ENCODE results near the gene CCDC88A.

DNA sequence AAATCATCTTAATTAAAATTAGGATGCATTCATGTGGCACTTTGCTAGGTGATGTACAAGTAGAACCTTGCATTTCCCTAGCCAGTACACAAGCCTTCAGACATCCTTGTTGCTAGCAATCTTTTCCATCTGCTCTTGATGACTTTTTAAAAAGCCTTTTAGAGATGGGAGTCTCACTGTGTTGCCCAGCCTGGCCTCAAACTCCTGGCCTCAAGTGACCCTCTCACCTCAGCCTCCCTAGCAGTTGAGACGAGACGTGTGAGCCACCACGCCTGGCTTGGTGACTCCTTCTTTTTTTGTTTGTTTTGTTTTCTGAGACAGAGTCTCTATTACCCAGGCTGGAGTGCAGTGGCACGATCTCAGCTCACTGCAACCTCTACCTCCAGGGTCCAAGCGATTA, 1.7 kb upstream of the CCDC88A start:
- TF ChIP-seq, protein P1, sequence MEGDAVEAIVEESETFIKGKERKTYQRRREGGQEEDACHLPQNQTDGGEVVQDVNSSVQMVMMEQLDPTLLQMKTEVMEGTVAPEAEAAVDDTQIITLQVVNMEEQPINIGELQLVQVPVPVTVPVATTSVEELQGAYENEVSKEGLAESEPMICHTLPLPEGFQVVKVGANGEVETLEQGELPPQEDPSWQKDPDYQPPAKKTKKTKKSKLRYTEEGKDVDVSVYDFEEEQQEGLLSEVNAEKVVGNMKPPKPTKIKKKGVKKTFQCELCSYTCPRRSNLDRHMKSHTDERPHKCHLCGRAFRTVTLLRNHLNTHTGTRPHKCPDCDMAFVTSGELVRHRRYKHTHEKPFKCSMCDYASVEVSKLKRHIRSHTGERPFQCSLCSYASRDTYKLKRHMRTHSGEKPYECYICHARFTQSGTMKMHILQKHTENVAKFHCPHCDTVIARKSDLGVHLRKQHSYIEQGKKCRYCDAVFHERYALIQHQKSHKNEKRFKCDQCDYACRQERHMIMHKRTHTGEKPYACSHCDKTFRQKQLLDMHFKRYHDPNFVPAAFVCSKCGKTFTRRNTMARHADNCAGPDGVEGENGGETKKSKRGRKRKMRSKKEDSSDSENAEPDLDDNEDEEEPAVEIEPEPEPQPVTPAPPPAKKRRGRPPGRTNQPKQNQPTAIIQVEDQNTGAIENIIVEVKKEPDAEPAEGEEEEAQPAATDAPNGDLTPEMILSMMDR (IDR thresholded peaks at IDR 0.05): no peak
- TF ChIP-seq POLR2A (IDR thresholded peaks at IDR 0.05) (no peak), EP300 (IDR thresholded peaks at IDR 0.05) (no peak)
